H9 (cell line): ENCODE data around the gene SLC6A3. TPM values are rescaled to one million over a fixed set of nuclear protein-coding genes. Genes with fewer than 3 reads are reported as not detected.

Source experiments
- DNase-seq: peaks from one replicate; pipeline ENCODE4 v3.0.0-alpha.2; 2017
- H2AFZ ChIP-seq: one replicate; pipeline ENCODE4 v1.6.1; 2013; ENCODE audit warnings: mild to moderate bottlenecking, low read length, control low read depth, moderate library complexity
- H2AK5ac ChIP-seq: 2 replicates; pipeline ENCODE4 v1.6.1; 2013; ENCODE audit warnings: low read length, control low read depth, mixed read lengths; ENCODE audit not compliant: insufficient read length
- H2BK120ac ChIP-seq: one replicate; pipeline ENCODE4 v1.6.1; 2013; ENCODE audit warnings: low read depth, mild to moderate bottlenecking, low read length, control low read depth, inconsistent platforms; ENCODE audit not compliant: poor library complexity, severe bottlenecking
- H2BK12ac ChIP-seq: 2 replicates; pipeline ENCODE4 v1.6.1; 2013; ENCODE audit warnings: low read length, control low read depth, mixed read lengths, low read depth; ENCODE audit not compliant: insufficient read length
- H2BK15ac ChIP-seq: 2 replicates; pipeline ENCODE4 v1.6.1; 2013; ENCODE audit warnings: low read depth, low read length, control low read depth
- H2BK20ac ChIP-seq: one replicate; pipeline ENCODE4 v1.6.1; 2013; ENCODE audit warnings: low read depth, mild to moderate bottlenecking, low read length, control low read depth, inconsistent platforms; ENCODE audit not compliant: poor library complexity, severe bottlenecking
- H2BK5ac ChIP-seq: 2 replicates; pipeline ENCODE4 v1.6.1; 2013; ENCODE audit warnings: low read length, control low read depth, mixed read lengths; ENCODE audit not compliant: insufficient read length
- H3K14ac ChIP-seq: 2 replicates; pipeline ENCODE4 v1.6.1; 2013; ENCODE audit warnings: low read length, control low read depth; ENCODE audit not compliant: insufficient read depth
- H3K18ac ChIP-seq: 2 replicates; pipeline ENCODE4 v1.6.1; 2013; ENCODE audit warnings: low read depth, mild to moderate bottlenecking, mixed read lengths, low read length, control low read depth; ENCODE audit not compliant: insufficient read length
- H3K23ac ChIP-seq: 2 replicates; pipeline ENCODE4 v1.6.1; 2013; ENCODE audit warnings: low read length, control low read depth, mixed read lengths, low read depth; ENCODE audit not compliant: insufficient read length
- H3K23me2 ChIP-seq: 2 replicates; pipeline ENCODE4 v1.6.1; 2013; ENCODE audit warnings: low read depth, mild to moderate bottlenecking, mixed read lengths, low read length, control low read depth; ENCODE audit not compliant: insufficient read length, poor library complexity, severe bottlenecking
- H3K27ac ChIP-seq: 2 replicates; pipeline ENCODE4 v1.5.1; 2013; ENCODE audit warnings: low read length, control low read depth, mixed read lengths, low read depth; ENCODE audit not compliant: insufficient read length
- H3K27me3 ChIP-seq: 2 replicates; pipeline ENCODE4 v1.6.1; 2013; ENCODE audit warnings: low read length, control low read depth, inconsistent platforms; ENCODE audit not compliant: insufficient read depth
- H3K4ac ChIP-seq: 2 replicates; pipeline ENCODE4 v1.6.1; 2013; ENCODE audit warnings: low read depth, mild to moderate bottlenecking, control low read depth, inconsistent platforms, low read length, moderate library complexity
- H3K4me1 ChIP-seq: 2 replicates; pipeline ENCODE4 v1.6.1; 2013; ENCODE audit warnings: low read length, control low read depth, inconsistent platforms; ENCODE audit not compliant: insufficient read depth
- H3K4me2 ChIP-seq: 2 replicates; pipeline ENCODE4 v1.6.1; 2013; ENCODE audit warnings: low read length, control low read depth, mixed read lengths; ENCODE audit not compliant: insufficient read length, insufficient read depth
- H3K56ac ChIP-seq: 2 replicates; pipeline ENCODE4 v1.6.1; 2013; ENCODE audit warnings: low read depth, mild to moderate bottlenecking, mixed read lengths, low read length, control low read depth; ENCODE audit not compliant: insufficient read length
- H3K79me1 ChIP-seq: 2 replicates; pipeline ENCODE4 v1.6.1; 2013; ENCODE audit warnings: low read depth, mild to moderate bottlenecking, moderate library complexity, low read length, control low read depth, inconsistent platforms; ENCODE audit not compliant: insufficient read depth, poor library complexity, severe bottlenecking
- H3K79me2 ChIP-seq: 2 replicates; pipeline ENCODE4 v1.6.1; 2013; ENCODE audit warnings: low read length, control low read depth, inconsistent platforms; ENCODE audit not compliant: insufficient read depth
- H3K9ac ChIP-seq: 2 replicates; pipeline ENCODE4 v1.6.1; 2013; ENCODE audit warnings: low read length, control low read depth, mixed read lengths; ENCODE audit not compliant: insufficient read length; ENCODE audit errors: extremely low read depth
- H3K9me3 ChIP-seq: one replicate; pipeline ENCODE4 v1.6.1; 2013; ENCODE audit warnings: low read depth, low read length, inconsistent platforms; ENCODE audit not compliant: control insufficient read depth
- H3T11ph ChIP-seq: one replicate; pipeline ENCODE4 v1.6.1; 2013; ENCODE audit warnings: mild to moderate bottlenecking, low read length, control low read depth, inconsistent platforms
- H4K20me1 ChIP-seq: one replicate; pipeline ENCODE4 v1.6.1; 2013; ENCODE audit not compliant: control insufficient read depth, insufficient read length, insufficient read depth
- H4K5ac ChIP-seq: 2 replicates; pipeline ENCODE4 v1.6.1; 2013; ENCODE audit warnings: low read depth, mild to moderate bottlenecking, mixed read lengths, low read length, control low read depth; ENCODE audit not compliant: insufficient read length
- H4K8ac ChIP-seq: replicated peaks from 2 replicates; pipeline ENCODE4 v1.6.1; 2013; ENCODE audit warnings: low read length, control low read depth, mixed read lengths, low read depth; ENCODE audit not compliant: insufficient read length
- H4K91ac ChIP-seq: 2 replicates; pipeline ENCODE4 v1.6.1; 2013; ENCODE audit warnings: low read depth, mild to moderate bottlenecking, moderate library complexity, mixed read lengths, low read length, control low read depth; ENCODE audit not compliant: insufficient read length
- H3K27ac Mint-ChIP-seq, 3 experiments: 2 replicates in 2 of 3; 3 replicates in 1 of 3; pipeline ENCODE4 v1.8.0; 2020 to 2021; ENCODE audit warnings: mixed read lengths in 3 of 3, mild to moderate bottlenecking in 1 of 3, moderate library complexity in 1 of 3
- H3K27me3 Mint-ChIP-seq: 2 replicates; pipeline ENCODE4 v1.8.0; 2021; ENCODE audit warnings: low read depth, mild to moderate bottlenecking, moderate library complexity, mixed read lengths
- H3K36me3 Mint-ChIP-seq, 3 experiments: 2 replicates in 2 of 3; 3 replicates in 1 of 3; pipeline ENCODE4 v1.8.0; 2020 to 2021; ENCODE audit warnings: low read depth in 3 of 3, mixed read lengths in 3 of 3; ENCODE audit not compliant: insufficient read depth in 1 of 3
- H3K4me1 Mint-ChIP-seq, 2 experiments: 2 replicates each; pipeline ENCODE4 v1.8.0; 2020; ENCODE audit warnings: mixed read lengths in 2 of 2
- H3K4me3 Mint-ChIP-seq, 2 experiments: 2 replicates in 1 of 2; 3 replicates in 1 of 2; pipeline ENCODE4 v1.8.0; 2020 to 2021; ENCODE audit warnings: mild to moderate bottlenecking in 2 of 2, mixed read lengths in 2 of 2, moderate library complexity in 1 of 2
- H3K9me3 Mint-ChIP-seq, 2 experiments: 2 replicates in 1 of 2; 3 replicates in 1 of 2; pipeline ENCODE4 v1.8.0; 2020; ENCODE audit warnings: mild to moderate bottlenecking in 2 of 2, mixed read lengths in 2 of 2, moderate library complexity in 1 of 2
- WGBS: extraction: QIAGEN DNeasy Blood & Tissue Kit; methylation state at CpG from one replicate; pipeline ENCODE4 v1.1.7; 2013; ENCODE audit warnings: missing lambda C conversion rate, low lambda C conversion rate, mixed read lengths; ENCODE audit not compliant: insufficient read length; ENCODE audit errors: extremely low coverage; 5-methylcytosine and 5-hydroxymethylcytosine counted together
- total RNA-seq: library from RNA; stranded (reverse); gene quantifications from 2 replicates; pipeline ENCODE4 v1.2.1, GENCODE V29; 2021
- TF ChIP-seq, protein P1 (sequence below): fragments of 200-600 bp; sonication (generic); conservative IDR thresholded peaks from 3 replicates; pipeline ENCODE4 v1.8.0; 2021; ENCODE audit warnings: antibody characterized with exemption, mild to moderate bottlenecking

SLC6A3 gene
- total RNA-seq, 1 experiment from 2014 or later = 0.61 TPM

DNA sequence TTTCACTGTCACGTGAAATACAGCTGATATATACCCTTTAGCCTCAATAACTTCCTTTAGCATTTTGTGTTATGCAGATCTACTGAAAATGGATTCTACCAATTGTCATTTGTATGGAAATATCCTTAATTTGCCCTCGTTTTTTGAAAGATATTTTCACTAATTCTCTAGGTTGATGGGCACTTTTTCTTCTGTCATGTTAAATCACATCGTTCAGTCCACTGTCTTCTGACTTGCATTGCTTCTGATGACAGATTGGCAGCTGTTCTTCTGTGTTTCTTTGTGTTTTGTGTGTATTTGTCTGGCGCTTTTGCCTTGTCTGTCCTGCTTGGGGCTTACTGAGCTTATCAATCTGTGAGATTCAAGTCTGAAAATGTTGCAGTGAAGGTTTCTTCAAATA is 90.7 kb downstream of the SLC6A3 start:
- H3K36me3 Mint-ChIP-seq = no peaks in the 10 kb centered on the region
- Histone ChIP-seq H2BK15ac (no peak overlapping the region), H4K8ac (no peak overlapping the region), H3K4ac (no peak overlapping the region), H3K23ac (no peak overlapping the region), H3K27ac (no peak overlapping the region), H2BK12ac (no peak overlapping the region), H3K27me3 (no peaks in the 10 kb centered on the region), H3K4me2 (no peak overlapping the region), H3K9me3 (no peaks in the 10 kb centered on the region), H3K14ac (no peak overlapping the region), H3K9ac (no peak overlapping the region), H2BK20ac (no peak overlapping the region), H3K18ac (no peak overlapping the region), H3K79me2 (no peaks in the 10 kb centered on the region), H3K56ac (no peak overlapping the region), H4K91ac (no peak overlapping the region), H3K79me1 (no peaks in the 10 kb centered on the region), H2BK5ac (no peak overlapping the region), H4K20me1 (no peaks in the 10 kb centered on the region), H3T11ph (no peak overlapping the region), H3K4me1 (no peaks in the 10 kb centered on the region; the same call in 1 of the 2 replicates), H2AFZ (no peak overlapping the region), H2AK5ac (no peak overlapping the region), H3K23me2 (no peaks in the 10 kb centered on the region), H4K5ac (no peak overlapping the region), H2BK120ac (no peak overlapping the region)
- H3K9me3 Mint-ChIP-seq = no peaks in the 10 kb centered on the region
- no CpG with 5 or more reads among the region's 4 CpGs for WGBS
- no peak overlapping the region for H3K4me3 Mint-ChIP-seq
- peaks cover 18 to 19% of the 10 kb centered on the region in 2 experiments for H3K4me1 Mint-ChIP-seq
- no peak for DNase-seq
- TF ChIP-seq, protein P1, sequence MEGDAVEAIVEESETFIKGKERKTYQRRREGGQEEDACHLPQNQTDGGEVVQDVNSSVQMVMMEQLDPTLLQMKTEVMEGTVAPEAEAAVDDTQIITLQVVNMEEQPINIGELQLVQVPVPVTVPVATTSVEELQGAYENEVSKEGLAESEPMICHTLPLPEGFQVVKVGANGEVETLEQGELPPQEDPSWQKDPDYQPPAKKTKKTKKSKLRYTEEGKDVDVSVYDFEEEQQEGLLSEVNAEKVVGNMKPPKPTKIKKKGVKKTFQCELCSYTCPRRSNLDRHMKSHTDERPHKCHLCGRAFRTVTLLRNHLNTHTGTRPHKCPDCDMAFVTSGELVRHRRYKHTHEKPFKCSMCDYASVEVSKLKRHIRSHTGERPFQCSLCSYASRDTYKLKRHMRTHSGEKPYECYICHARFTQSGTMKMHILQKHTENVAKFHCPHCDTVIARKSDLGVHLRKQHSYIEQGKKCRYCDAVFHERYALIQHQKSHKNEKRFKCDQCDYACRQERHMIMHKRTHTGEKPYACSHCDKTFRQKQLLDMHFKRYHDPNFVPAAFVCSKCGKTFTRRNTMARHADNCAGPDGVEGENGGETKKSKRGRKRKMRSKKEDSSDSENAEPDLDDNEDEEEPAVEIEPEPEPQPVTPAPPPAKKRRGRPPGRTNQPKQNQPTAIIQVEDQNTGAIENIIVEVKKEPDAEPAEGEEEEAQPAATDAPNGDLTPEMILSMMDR = no peak
- no peak overlapping the region for H3K27ac Mint-ChIP-seq
- peaks cover 6% of the 10 kb centered on the region for H3K27me3 Mint-ChIP-seq
